ENCODE data around the gene AGBL4.

GRCh38 chr1:49016030-49016977 lies 1007.5 kb downstream of the AGBL4 start:
- TF ChIP-seq CTCF (IDR thresholded peaks at IDR 0.05) (no peak), POLR2A (IDR thresholded peaks at IDR 0.05) (no peak)

Measured in lower leg skin (tissue), 3 donors.